Left lung (tissue), 10 donors: ENCODE results near the gene ZC3H12A. TPM values are rescaled to one million over a fixed set of nuclear protein-coding genes. Genes with fewer than 3 reads are reported as not detected.
"Not testable (repeated sequence)": the region's sequence is repeated elsewhere in the genome, so short reads cannot be mapped to it uniquely, and the experiment has no call there.

ENCODE experiments used
- ATAC-seq: fragments of 200-7000 bp; cut with Tn5 transposase; one replicate; pipeline ENCODE4 v1.9.1; 2020; ENCODE audit warnings: moderate library complexity
- DNase-seq, 4 donors: peaks; one replicate each; pipeline ENCODE4 v3.0.0-alpha.2; 2013 to 2020
- H3K27ac ChIP-seq, 2 donors: fragments of 200-600 bp; sonication (generic) in 1 of 2; one replicate each; pipeline versions ENCODE4 v1.5.0 to v1.8.0; 2020 to 2021
- H3K27me3 ChIP-seq, 2 donors: fragments of 200-600 bp; sonication (generic) in 1 of 2; one replicate each; pipeline versions ENCODE4 v1.5.0 to v1.8.0; 2020 to 2021
- H3K36me3 ChIP-seq, 2 donors: fragments of 200-600 bp; sonication (generic) in 1 of 2; one replicate each; pipeline versions ENCODE4 v1.5.0 to v1.8.0; 2020 to 2021
- H3K4me1 ChIP-seq, 2 donors: fragments of 200-600 bp; one replicate each; pipeline ENCODE4 v1.8.0; 2021
- H3K4me3 ChIP-seq, 2 donors: fragments of 200-600 bp; sonication (generic) in 1 of 2; one replicate each; pipeline versions ENCODE4 v1.5.0 to v1.8.0; 2020 to 2021; ENCODE audit warnings: mild to moderate bottlenecking in 1 of 2
- H3K9me3 ChIP-seq, 2 donors: fragments of 200-600 bp; sonication (generic) in 1 of 2; one replicate each; pipeline versions ENCODE4 v1.5.0 to v1.8.0; 2020 to 2021
- CTCF ChIP-seq, 2 donors: fragments of 200-600 bp; sonication (generic) in 1 of 2; IDR thresholded peaks; one replicate each; pipeline versions ENCODE4 v1.5.0 to v1.8.0; 2021; ENCODE audit warnings: antibody characterized with exemption in 2 of 2
- intact Hi-C, 2 donors: fragments of 100-400 bp; cut with DNase I; formaldehyde crosslinking; loops; one replicate each; pipeline versions ENCODE4 v1.11.2 to v1.14.2; 2022
- polyA plus RNA-seq, 6 donors: library from polyadenylated mRNA; unstranded; fragments of 120-200 nt; gene quantifications; one replicate each; pipeline ENCODE4 v1.2.1, GENCODE V29; 2013; ENCODE audit not compliant: insufficient read length in 6 of 6
- total RNA-seq, 2 donors: library from RNA; stranded (reverse); fragmentation: NEBNext Ultra II Directional; extraction: Animal tissue kit (Norgen Biotek cat#: 25700); gene quantifications; one replicate each; pipeline ENCODE4 v1.2.1, GENCODE V29; 2021
- donor health status: DM: no; HTN: yes; CAD: no.
- donor health status: DM: no; HTN: no; CAD: no.

Gene ZC3H12A
- total and polyA plus RNA-seq, 8 donors = 1.1 to 28.0 (median 2.3) TPM

GRCh38 chr1:37515185-37516034 is 41.0 kb downstream of the ZC3H12A start:
- DNase-seq (no peak), ATAC-seq (no peak)
- peaks cover 0 to 22% of the 10 kb centered on the region in 2 donors for H3K36me3 ChIP-seq
- H3K9me3 ChIP-seq = no peaks in the 10 kb centered on the region
- H3K4me1 ChIP-seq = peaks cover 8 to 32% of the 10 kb centered on the region in 2 donors
- no peak for TF ChIP-seq CTCF (IDR thresholded peaks at IDR 0.05)
- intact Hi-C loops = no loop called here
- peak overlapping the region; percentile 94 to 98 for H3K27ac ChIP-seq
- no peaks in the 10 kb centered on the region for H3K27me3 ChIP-seq
- H3K4me3 ChIP-seq = peak overlapping the region; percentile 87 to 93

- no peak overlapping the region for H3K4me3 ChIP-seq
- no peak overlapping the region for H3K27ac ChIP-seq
- H3K9me3 ChIP-seq = no peaks in the 10 kb centered on the region
- no peak for TF ChIP-seq CTCF (IDR thresholded peaks at IDR 0.05)
- peaks cover 8 to 22% of the 10 kb centered on the region in 2 donors for H3K4me1 ChIP-seq
- intact Hi-C loops = no loop called here
- H3K36me3 ChIP-seq = peaks cover 0 to 4% of the 10 kb centered on the region in 2 donors
- ATAC-seq (no peak), DNase-seq (no peak)
- H3K27me3 ChIP-seq = no peaks in the 10 kb centered on the region
Measured at GRCh38 chr1:37517569-37517968, 43.2 kb downstream of the ZC3H12A start.

GRCh38 chr1:37518241-37518640 is 43.9 kb downstream of the ZC3H12A start:
- H3K27me3 ChIP-seq, ATAC-seq, H3K27ac ChIP-seq, intact Hi-C loops, H3K36me3 ChIP-seq, H3K9me3 ChIP-seq, H3K4me3 ChIP-seq, DNase-seq: not testable (repeated sequence)
- H3K4me1 ChIP-seq = peaks cover 5 to 16% of the 10 kb centered on the region in 2 donors

GRCh38 chr1:37518929-37519328 is 44.5 kb downstream of the ZC3H12A start:
- DNase-seq, H3K4me3 ChIP-seq, ATAC-seq, H3K27me3 ChIP-seq, intact Hi-C loops, H3K9me3 ChIP-seq, H3K27ac ChIP-seq, H3K36me3 ChIP-seq, H3K4me1 ChIP-seq: not testable (repeated sequence)

GRCh38 chr1:37519613-37520012 is 45.2 kb downstream of the ZC3H12A start:
- no peaks in the 10 kb centered on the region for H3K27me3 ChIP-seq
- no peak for ATAC-seq
- H3K9me3 ChIP-seq = no peaks in the 10 kb centered on the region
- no peak overlapping the region for H3K27ac ChIP-seq
- H3K36me3 ChIP-seq = no peaks in the 10 kb centered on the region
- intact Hi-C loops = no loop called here
- DNase-seq = no peak
- no peak overlapping the region for H3K4me3 ChIP-seq
- no peak for TF ChIP-seq CTCF (IDR thresholded peaks at IDR 0.05)
- peaks cover 0 to 7% of the 10 kb centered on the region in 2 donors for H3K4me1 ChIP-seq

- intact Hi-C loops, DNase-seq, H3K36me3 ChIP-seq, H3K4me3 ChIP-seq, H3K9me3 ChIP-seq, H3K27ac ChIP-seq, H3K4me1 ChIP-seq, ATAC-seq, H3K27me3 ChIP-seq: not testable (repeated sequence)
Measured at GRCh38 chr1:37529888-37530287, 55.5 kb downstream of the ZC3H12A start.

- DNase-seq, intact Hi-C loops, ATAC-seq, H3K27ac ChIP-seq, H3K4me3 ChIP-seq, H3K27me3 ChIP-seq, H3K9me3 ChIP-seq, H3K4me1 ChIP-seq: not testable (repeated sequence)
- H3K36me3 ChIP-seq = peaks cover 0 to 25% of the 10 kb centered on the region in 2 donors
Measured at GRCh38 chr1:37532418-37533156, 58.2 kb downstream of the ZC3H12A start.
